Measurements from ENCODE around the gene GPR21.

DNA sequence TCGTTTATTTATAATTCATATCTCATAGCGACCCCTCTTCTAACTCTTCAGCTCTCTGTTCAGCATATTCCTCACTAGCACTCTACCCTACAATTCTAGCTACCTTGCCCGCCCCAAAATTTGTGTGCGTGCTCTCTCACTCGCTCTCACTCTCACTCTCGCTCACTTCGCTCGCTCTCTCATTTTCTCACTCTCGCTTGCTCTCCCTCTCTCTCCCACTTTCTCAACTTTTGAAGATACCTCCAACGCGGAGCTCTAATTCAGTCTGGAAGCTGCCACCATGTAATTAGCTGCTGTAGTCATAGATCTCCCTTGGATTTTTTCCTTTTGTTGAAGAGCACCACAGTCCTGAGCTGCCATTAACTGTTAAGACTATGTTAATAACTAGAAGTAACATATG, 30.4 kb downstream of the GPR21 start:
- TF ChIP-seq, protein P1, sequence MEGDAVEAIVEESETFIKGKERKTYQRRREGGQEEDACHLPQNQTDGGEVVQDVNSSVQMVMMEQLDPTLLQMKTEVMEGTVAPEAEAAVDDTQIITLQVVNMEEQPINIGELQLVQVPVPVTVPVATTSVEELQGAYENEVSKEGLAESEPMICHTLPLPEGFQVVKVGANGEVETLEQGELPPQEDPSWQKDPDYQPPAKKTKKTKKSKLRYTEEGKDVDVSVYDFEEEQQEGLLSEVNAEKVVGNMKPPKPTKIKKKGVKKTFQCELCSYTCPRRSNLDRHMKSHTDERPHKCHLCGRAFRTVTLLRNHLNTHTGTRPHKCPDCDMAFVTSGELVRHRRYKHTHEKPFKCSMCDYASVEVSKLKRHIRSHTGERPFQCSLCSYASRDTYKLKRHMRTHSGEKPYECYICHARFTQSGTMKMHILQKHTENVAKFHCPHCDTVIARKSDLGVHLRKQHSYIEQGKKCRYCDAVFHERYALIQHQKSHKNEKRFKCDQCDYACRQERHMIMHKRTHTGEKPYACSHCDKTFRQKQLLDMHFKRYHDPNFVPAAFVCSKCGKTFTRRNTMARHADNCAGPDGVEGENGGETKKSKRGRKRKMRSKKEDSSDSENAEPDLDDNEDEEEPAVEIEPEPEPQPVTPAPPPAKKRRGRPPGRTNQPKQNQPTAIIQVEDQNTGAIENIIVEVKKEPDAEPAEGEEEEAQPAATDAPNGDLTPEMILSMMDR (IDR thresholded peaks at IDR 0.05; ENCODE audit: low read length) = no peak
- TF ChIP-seq EZH2 (optimal IDR thresholded peaks at IDR 0.05; ENCODE audit: low read depth, low read length) (no peak), EZH2phosphoT487 (IDR thresholded peaks at IDR 0.05; ENCODE audit: low read length) (no peak)

Measured in MM.1S (cell line).